HG02970 (cell line): ENCODE results near the gene NUMB.

Experiments
- ATAC-seq: cut with Tn5 transposase; IDR thresholded peaks from one replicate; pipeline ENCODE4 v1.9.1; 2021; ENCODE audit warnings: mild to moderate bottlenecking, moderate library complexity, moderate number of reproducible peaks; ENCODE audit not compliant: unreplicated experiment, low FRiP score

NUMB gene

DNA sequence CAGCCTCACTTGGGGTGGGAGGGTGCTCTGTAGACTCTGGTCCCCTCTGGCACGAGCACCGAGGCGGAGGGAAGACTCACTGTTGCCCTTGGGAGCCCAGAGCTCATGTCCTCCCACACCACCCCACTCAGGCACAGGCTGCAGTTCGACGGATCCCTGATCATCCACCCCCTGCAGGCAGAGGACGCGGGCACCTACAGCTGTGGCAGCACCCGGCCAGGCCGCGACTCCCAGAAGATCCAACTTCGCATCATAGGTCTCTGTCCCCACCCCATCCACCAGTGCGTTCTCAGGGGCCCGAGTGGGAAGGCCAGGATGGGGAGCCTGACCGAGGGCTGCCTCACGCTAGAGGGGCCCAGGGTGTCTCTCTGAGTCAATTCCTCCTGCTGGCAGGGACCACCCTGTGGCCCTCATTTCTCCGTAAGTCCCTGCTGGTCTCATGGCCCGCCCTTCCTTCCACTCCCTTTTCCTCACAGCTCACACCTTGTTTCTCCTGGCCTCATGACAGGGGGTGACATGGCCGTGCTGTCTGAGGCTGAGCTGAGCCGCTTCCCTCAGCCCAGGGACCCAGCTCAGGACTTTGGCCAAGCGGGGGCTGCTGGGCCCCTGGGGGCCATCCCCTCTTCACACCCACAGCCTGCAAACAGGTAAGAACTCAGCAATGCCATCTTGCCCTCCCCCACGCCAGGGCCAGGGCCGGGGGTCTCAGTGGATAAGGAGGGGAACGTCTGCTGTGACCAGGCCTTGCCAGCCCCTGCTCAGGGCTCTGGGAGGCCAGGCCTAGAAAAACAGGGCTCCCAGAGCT is 194.1 kb downstream of the NUMB start:
- no peak for ATAC-seq

DNA sequence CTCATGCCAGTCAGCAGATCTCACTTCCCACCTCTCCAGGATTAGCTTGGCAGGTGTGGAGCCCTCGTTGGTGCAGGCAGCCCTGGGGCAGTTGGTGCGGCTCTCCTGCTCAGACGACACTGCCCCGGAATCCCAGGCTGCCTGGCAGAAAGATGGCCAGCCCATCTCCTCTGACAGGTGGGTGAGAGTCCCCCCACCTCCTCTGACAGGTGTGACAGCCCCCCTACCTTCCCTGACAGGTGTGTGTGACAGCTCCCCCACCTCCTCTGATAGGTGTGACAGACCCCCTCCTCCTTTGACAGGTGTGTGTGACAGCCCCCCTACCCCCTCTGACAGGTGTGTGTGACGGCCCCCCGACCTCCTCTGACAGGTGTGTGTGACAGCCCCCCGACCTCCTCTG is 194.7 kb downstream of the NUMB start:
- no peak for ATAC-seq

DNA sequence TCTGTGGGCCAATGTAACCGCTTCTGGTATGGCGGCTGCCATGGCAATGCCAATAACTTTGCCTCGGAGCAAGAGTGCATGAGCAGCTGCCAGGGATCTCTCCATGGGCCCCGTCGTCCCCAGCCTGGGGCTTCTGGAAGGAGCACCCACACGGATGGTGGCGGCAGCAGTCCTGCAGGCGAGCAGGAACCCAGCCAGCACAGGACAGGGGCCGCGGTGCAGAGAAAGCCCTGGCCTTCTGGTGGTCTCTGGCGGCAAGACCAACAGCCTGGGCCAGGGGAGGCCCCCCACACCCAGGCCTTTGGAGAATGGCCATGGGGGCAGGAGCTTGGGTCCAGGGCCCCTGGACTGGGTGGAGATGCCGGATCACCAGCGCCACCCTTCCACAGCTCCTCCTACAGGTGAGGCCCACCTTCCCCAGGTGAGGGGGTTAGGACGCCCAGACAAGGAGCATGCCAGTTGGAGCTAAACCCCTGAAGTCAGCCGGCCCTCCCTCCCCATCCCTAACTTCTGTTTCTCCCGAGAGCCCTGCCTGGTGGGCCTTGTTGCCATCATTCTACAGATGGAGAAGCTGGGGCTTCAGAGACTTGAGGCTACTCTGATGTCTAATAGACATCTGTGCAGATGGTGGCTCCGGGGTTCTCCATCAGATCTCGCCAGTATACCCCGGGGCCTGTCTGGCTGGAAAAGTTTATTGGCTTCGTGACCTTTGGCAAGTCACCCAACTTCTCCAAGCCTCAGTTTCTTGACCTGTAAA is 195.7 kb downstream of the NUMB start:
- no peak for ATAC-seq

DNA sequence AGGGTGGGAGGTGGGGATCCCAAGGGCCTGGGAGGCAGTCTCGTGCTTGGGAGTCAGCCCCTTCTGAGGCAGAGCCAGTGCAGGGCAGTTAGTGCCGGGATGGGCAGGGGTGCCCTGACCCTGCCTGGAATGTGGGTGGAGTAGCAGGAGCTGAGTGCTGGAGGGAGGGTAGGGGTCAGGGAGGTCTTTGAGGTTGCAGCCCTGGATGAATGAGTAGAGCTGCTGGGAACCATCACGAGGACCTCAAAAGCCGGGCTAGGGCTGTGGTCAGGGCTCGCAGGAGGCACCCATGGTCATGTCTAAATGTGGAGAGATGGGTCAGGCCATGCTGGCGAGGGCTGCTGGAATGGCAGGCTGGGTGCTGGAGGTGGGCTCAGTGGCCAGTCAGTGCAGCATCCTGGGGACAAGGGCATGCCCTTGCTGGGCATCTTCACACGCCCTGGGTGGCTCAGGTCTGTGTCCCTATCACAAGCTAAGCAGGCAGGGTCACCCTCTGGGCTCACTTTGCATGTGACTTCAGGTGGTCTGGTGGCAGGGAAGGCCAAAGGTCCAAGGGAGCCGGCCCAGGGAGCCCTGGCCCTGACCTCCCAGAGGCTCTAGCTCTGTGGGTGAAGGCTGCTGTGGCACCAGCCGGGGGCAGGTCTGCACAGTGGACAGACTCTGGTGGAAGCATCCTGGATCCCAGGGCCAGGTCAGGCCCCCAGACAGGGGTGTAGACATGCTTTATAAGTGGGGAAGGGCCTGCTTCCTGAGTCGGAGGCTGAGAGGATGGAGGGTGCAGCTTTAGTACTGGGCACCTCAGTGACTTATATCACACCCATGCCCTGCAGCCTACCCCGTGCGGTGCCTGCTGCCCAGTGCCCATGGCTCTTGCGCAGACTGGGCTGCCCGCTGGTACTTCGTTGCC is 196.6 kb downstream of the NUMB start:
- ATAC-seq, result no peak

DNA sequence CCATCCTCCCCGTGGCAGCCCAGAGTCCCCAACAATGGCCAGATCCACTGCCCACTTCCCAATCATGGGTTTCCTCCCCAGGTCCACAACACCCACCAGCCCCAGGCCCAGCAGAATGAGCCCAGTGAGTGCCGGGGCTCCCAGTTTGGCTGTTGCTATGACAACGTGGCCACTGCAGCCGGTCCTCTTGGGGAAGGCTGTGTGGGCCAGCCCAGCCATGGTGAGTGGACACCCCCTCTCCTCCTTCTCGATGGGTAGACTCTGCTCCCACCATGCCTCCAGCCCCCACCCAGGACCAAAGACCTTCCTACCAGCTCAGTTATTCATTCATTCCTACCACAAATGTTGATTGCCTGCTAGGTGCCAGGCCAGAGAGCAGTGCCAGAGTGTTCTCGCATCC is 197.3 kb downstream of the NUMB start:
- ATAC-seq, result no peak

DNA sequence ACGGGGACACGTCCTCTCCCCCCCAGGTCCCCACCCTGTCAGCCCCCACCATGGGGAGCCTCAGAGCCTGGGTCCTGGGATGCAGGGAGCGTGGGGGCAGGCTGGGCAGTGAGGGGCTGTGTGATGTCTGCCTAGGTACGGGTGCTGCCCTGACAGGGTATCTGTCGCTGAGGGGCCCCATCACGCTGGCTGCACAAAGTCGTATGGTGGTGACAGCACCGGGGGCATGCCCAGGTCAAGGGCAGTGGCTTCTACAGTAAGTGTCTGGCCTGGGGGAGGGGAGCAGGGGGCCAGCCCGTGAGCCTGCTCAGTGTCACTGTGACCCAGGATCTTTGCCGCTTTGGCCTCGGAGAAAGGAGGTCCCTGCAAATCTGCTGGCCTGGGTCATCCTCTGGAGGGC is 197.8 kb downstream of the NUMB start:
- no peak for ATAC-seq

DNA sequence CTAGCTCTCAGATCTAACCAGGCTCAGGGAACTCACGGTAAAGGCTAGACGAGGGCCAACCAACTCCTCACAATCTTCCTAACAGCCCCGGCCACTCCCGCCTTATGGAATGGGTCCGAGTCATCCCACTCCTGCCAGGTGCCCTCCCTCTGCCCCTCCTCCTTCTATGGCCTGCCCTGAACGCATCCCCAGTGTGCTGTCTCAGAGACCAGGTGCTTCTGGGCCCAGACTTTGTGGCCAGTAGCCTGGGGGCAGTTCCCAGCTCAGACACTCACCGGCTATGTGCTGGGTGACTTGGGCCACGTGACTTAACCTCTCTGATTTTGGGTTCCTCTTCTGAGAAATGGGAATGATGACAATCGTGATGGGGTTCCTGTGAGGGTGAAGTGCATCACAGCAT is 198.5 kb downstream of the NUMB start:
- no peak for ATAC-seq

DNA sequence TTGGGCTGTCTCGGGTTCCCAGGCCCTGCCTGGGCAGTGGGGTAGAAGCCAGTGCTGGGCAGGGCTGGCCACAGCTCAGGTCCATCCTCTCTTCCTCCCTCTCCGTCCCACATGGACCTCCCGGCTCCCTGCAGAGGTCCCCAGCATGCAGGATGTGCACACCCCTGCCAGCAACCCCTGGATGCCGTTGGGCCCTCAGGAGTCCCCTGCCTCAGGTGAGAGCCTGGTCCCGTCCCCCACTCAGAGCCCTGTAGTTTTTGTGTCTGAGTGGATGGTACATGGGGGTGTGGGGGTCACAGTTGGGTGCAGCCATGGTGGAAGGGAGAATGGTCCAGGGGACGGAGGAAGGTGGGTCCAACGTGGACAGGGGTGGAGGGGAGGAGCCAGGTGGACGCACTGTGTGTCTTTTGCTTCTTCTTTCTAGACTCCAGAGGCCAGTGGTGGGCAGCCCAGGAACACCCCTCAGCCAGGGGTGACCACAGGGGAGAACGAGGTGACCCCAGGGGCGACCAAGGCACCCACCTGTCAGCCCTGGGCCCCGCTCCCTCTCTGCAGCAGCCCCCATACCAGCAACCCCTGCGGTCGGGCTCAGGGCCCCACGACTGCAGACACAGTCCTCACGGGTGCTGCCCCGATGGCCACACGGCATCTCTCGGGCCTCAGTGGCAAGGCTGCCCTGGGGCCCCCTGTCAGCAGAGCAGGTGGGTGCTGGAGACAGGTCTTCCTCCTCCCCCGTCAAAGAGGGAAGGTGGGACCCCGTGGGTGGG is 199.3 kb downstream of the NUMB start:
- no peak for ATAC-seq

DNA sequence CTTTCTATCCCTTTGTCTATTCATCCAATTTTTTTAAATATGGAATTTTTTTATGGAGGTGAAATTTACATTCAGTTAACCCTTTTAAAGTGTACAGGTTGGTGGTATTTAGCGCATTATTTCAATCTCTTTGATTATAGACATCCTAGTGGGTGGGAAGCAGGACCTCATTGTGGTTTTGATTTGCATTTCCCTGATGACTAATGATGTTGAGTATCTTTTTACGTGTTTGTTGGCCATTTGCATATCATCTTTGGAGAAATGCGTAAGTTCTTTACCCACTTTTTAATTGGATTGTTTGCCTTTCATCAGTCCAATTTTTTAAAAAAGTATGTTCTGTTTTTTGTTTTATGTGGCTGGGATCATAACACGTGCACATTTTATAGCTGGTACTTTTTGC is 200.3 kb downstream of the NUMB start:
- ATAC-seq, result no peak

DNA sequence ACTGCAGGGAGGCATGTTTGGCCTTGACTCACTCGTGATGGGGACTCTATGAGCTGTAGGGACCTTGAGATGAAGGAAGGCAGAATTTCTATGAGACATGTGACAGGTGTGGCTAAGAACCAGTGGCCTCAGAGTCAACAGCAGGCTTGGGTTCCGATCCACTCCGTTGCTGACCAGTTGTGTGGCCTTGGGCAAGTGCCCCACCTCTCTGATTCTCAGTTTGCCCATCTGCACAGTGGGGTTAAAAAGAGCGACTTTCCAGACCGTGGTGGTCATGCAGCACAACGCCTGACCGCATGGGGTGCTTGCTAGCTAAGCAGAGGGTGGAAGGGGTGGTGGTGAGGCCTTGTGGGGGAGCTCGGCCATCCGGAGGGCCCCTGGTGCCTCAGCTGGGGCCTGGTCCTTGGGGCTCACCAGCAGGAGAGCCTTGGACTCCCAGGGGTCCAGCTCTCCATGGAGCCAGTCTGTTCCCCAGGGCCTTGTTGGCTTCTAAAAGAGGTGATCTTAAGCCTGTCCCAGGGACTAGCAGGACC is 202.6 kb downstream of the NUMB start:
- ATAC-seq, result no peak

DNA sequence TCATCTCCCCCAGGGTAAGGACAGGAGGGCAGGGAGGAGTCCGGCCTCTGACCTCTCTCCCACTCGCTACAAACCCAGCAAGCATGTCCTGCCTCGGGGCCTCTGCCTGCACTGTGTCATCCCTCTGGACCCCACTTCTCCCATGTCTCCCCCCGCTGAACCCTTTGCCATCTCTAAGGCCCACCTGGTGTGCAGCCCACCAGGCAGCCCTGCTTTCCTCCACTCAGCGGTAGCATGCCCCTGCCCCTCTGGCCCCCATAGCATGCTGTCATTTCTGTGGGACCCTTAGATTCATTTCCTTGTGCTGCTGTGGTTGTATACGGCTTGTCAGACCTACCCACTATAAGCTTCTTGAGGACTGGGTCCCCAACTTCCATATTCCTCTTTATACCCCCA is 203.3 kb downstream of the NUMB start:
- ATAC-seq, result no peak

DNA sequence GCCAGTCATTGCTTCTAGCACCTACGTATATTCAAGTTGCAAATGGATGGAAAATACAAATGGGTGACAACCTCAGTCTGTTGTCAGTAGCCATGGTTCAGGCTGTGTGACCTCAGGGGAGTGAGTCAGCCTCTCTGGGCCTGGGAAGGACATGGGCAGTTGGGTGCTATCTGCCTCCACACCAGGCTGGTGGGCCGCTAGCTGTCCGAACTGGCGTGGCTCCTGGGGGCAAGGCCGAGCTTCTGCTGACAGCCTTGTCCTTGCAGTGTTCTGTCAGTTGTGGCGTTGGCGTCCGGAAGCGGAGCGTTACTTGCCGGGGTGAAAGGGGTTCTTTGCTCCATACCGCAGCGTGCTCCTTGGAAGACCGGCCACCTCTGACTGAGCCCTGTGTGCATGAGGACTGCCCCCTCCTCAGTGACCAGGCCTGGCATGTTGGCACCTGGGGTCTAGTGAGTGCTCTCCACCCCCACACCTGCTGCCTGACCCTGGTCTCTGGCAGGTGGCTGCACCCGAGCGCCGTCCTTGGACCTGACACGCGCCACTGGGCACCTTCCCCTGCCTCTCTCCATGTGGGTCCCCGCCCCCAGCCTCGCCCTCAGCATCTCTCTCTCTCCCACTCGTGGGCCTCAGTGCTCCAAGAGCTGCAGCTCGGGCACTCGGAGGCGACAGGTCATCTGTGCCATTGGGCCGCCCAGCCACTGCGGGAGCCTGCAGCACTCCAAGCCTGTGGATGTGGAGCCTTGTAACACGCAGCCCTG is 203.9 kb downstream of the NUMB start:
- no peak for ATAC-seq

DNA sequence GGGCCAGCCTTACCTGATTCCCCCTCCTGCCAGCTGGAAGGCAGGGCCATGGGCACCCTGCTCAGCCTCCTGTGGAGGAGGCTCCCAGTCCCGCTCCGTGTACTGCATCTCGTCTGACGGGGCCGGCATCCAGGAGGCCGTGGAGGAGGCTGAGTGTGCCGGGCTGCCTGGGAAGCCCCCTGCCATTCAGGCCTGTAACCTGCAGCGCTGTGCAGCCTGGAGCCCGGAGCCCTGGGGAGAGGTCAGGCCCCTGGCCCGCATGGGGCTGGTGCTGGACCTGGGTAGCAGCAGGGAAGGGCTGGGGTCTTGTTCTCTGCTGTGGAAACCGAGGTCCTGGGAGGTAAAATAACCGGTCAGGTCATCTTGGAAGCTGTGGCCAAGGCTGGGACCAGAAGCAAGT is 204.6 kb downstream of the NUMB start:
- no peak for ATAC-seq

DNA sequence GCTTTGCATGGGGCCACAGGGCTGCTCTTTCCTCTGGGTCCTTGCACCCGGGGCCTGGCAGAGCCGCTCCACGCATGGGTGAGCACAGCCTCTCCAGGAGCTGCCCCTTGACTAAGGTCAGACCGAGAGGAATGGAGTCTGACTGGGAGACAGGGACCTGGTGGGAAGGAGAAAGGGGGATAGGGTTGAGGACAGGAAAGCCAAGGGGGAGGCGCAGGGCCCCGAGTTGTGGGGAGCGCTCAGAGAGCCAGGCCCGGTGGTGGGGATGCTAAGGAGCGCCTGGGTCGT is 205.1 kb downstream of the NUMB start:
- ATAC-seq, result no peak

DNA sequence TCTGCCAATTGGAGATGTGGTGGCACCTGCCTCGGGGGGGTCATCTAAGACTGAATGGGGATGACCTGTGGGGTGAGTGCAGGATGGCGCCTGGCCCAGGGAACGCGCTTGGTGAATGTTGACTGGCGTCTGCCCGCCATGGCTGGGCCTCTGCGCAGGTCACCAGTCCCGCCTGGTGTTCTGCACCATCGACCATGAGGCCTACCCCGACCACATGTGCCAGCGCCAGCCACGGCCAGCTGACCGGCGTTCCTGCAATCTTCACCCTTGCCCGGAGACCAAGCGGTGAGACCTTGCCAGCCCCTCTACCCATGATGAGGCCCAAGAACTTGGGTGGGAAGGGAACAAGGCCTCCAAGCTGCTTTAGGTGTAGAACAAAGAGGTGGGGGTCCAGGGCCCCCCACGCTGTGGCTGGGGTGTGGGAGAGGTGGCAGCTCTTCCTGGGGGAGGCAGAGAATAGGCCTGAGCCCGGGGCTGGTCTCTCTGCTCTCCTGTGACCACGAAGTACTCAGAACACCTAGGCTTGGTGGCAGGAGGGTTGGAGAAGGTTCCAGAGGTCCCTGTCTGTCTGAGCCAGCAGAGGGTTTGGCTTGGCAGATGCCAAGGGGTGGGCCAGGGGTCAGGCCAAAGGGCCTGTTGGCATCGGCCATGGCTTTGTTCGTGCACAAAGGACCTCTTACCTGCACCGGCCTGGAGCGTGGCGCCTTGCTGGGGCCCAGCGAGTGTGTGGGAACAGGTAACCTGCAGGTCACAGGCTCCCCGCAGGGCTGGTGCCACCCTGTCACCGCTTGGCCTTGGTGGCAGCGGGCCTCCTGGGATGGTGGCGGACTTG is 205.6 kb downstream of the NUMB start:
- ATAC-seq, result no peak

DNA sequence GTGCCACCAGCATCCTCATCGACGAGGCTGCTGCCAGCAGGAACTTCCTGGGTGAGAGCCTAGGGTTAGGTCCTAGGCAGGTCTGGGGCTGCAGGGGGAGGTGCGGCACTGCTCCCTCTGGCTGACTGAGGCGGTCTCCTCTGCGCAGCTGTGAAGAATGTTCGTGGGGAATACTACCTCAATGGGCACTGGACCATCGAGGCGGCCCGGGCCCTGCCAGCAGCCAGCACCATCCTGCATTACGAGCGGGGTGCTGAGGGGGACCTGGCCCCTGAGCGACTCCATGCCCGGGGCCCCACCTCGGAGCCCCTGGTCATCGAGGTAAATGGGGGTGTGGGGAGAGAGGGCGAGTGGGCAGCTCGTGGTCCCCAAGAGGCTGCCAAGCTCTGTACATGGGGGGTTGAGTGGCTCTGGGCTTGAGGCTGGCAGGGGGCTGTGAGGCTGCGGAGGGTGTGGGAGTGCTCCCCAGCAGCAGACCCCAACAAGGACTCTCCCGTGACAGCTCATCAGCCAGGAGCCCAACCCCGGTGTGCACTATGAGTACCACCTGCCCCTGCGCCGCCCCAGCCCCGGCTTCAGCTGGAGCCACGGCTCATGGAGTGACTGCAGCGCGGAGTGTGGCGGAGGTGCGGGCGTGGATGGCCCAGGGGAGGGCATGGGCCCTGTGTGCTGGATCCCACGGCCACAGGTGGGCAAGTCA is 206.7 kb downstream of the NUMB start:
- no peak for ATAC-seq

DNA sequence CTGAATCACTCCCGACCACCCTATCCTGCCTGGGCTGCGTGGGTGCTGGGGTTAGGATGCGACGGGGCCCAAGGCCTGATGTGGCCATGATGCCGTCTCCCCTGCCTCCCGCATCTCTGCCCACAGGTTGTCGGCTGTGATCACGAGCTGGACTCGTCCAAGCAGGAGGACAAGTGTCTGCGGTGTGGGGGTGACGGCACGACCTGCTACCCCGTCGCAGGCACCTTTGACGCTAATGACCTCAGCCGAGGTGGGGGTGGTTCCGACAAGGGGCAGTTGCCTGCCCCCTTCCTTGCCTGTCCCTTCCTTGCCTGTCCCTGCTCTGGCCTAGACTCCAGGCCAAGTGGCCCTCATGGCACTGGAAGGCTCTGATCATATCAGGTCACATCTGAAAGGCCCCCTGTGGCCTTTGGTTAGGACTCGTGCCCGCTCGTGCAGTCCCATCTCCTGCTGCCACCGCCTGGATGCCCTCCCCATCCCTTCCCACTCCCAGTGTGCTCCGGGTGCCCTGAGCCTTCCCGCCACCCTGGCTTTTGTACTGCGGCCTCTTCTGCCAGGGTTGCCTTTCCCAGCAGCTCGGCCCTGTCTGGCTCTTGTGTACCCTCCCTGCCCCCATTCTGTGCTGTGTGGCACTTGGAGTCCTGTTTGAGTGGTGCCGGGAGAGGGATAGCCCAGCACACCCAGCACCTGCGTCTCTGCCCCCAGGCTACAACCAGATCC is 207.4 kb downstream of the NUMB start:
- no peak for ATAC-seq
